Hepatocyte (in vitro differentiated cells): ENCODE data around the gene RABEP2. TPM values are rescaled to one million over a fixed set of nuclear protein-coding genes. Genes with fewer than 3 reads are reported as not detected.
"Not testable (repeated sequence)": the region's sequence is repeated elsewhere in the genome, so short reads cannot be mapped to it uniquely, and the experiment has no call there.

Source experiments
- DNase-seq: peaks from one replicate; pipeline ENCODE4 v3.0.0-alpha.2; 2016; ENCODE audit warnings: low spot score
- H2AFZ ChIP-seq: fragments of 200-600 bp; sonication (generic); 2 replicates; pipeline ENCODE4 v1.6.0; 2016; ENCODE audit warnings: antibody characterized with exemption, mild to moderate bottlenecking
- H3K27ac ChIP-seq: fragments of 200-600 bp; sonication (generic); 2 replicates; pipeline ENCODE4 v1.5.1; 2016; ENCODE audit warnings: mild to moderate bottlenecking
- H3K27me3 ChIP-seq: fragments of 200-600 bp; sonication (generic); 2 replicates; pipeline ENCODE4 v1.6.1; 2016
- H3K36me3 ChIP-seq: fragments of 200-600 bp; sonication (generic); replicated peaks from 2 replicates; pipeline ENCODE4 v1.5.1; 2016; ENCODE audit warnings: low read depth; ENCODE audit not compliant: insufficient read depth
- H3K4me1 ChIP-seq: fragments of 200-600 bp; sonication (generic); 2 replicates; pipeline ENCODE4 v1.5.1; 2016; ENCODE audit warnings: mild to moderate bottlenecking, moderate library complexity; ENCODE audit not compliant: insufficient read depth
- H3K4me2 ChIP-seq: fragments of 200-600 bp; sonication (generic); 2 replicates; pipeline ENCODE4 v1.6.0; 2016
- H3K4me3 ChIP-seq: fragments of 200-600 bp; sonication (generic); 2 replicates; pipeline ENCODE4 v1.5.1; 2016; ENCODE audit warnings: mild to moderate bottlenecking
- H3K79me2 ChIP-seq: fragments of 200-600 bp; sonication (generic); 2 replicates; pipeline ENCODE4 v1.6.0; 2017; ENCODE audit warnings: mild to moderate bottlenecking
- H3K9me2 ChIP-seq: fragments of 200-600 bp; sonication (generic); replicated peaks from 2 replicates; pipeline ENCODE4 v1.6.0; 2017; ENCODE audit warnings: mild to moderate bottlenecking; ENCODE audit not compliant: insufficient read depth
- H3K9me3 ChIP-seq: fragments of 200-600 bp; sonication (generic); 2 replicates; pipeline ENCODE4 v1.5.1; 2016; ENCODE audit warnings: low read depth, mild to moderate bottlenecking
- H4K20me1 ChIP-seq: fragments of 200-600 bp; sonication (generic); 2 replicates; pipeline ENCODE4 v1.6.0; 2016; ENCODE audit warnings: mild to moderate bottlenecking; ENCODE audit not compliant: insufficient read depth, poor library complexity, severe bottlenecking
- EZH2 ChIP-seq: fragments of 200-600 bp; sonication (generic); IDR thresholded peaks from 2 replicates; pipeline ENCODE4 v1.6.1; 2016; ENCODE audit warnings: antibody characterized with exemption, mild to moderate bottlenecking, borderline replicate concordance
- EZH2phosphoT487 ChIP-seq: fragments of 200-600 bp; sonication (generic); IDR thresholded peaks from one replicate; pipeline ENCODE4 v1.6.1; 2018; ENCODE audit warnings: antibody characterized with exemption, mild to moderate bottlenecking, low read depth, moderate library complexity; ENCODE audit not compliant: unreplicated experiment, severe bottlenecking
- WGBS: methylation state at CpG from one replicate; pipeline ENCODE4 v1.1.6; 2016; ENCODE audit warnings: low lambda C conversion rate; ENCODE audit errors: missing lambda C conversion rate; 5-methylcytosine and 5-hydroxymethylcytosine counted together
- polyA plus RNA-seq: library from polyadenylated mRNA; unstranded; fragments of >200 nt; fragmentation: Nextera tagmentation; extraction: Ambion mirVana; gene quantifications from 2 replicates; pipeline ENCODE4 v1.2.1, GENCODE V29; 2016
- total RNA-seq: library from RNA; depleted of rRNA; stranded (reverse); fragments of >200 nt; gene quantifications from 2 replicates; pipeline ENCODE4 v1.2.3, GENCODE V29; 2014
- TF ChIP-seq, protein P1 (sequence below): fragments of 200-600 bp; sonication (generic); IDR thresholded peaks from 2 replicates; pipeline ENCODE4 v1.5.1; 2016; ENCODE audit warnings: antibody characterized with exemption, mild to moderate bottlenecking; ENCODE audit not compliant: poor library complexity

Gene RABEP2, protein sequence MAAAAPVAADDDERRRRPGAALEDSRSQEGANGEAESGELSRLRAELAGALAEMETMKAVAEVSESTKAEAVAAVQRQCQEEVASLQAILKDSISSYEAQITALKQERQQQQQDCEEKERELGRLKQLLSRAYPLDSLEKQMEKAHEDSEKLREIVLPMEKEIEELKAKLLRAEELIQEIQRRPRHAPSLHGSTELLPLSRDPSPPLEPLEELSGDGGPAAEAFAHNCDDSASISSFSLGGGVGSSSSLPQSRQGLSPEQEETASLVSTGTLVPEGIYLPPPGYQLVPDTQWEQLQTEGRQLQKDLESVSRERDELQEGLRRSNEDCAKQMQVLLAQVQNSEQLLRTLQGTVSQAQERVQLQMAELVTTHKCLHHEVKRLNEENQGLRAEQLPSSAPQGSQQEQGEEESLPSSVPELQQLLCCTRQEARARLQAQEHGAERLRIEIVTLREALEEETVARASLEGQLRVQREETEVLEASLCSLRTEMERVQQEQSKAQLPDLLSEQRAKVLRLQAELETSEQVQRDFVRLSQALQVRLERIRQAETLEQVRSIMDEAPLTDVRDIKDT
- 27.5 and 37.2 TPM in 2 replicates for total RNA-seq
- polyA plus RNA-seq, result 25.9 and 30.3 TPM in 2 replicates

DNA sequence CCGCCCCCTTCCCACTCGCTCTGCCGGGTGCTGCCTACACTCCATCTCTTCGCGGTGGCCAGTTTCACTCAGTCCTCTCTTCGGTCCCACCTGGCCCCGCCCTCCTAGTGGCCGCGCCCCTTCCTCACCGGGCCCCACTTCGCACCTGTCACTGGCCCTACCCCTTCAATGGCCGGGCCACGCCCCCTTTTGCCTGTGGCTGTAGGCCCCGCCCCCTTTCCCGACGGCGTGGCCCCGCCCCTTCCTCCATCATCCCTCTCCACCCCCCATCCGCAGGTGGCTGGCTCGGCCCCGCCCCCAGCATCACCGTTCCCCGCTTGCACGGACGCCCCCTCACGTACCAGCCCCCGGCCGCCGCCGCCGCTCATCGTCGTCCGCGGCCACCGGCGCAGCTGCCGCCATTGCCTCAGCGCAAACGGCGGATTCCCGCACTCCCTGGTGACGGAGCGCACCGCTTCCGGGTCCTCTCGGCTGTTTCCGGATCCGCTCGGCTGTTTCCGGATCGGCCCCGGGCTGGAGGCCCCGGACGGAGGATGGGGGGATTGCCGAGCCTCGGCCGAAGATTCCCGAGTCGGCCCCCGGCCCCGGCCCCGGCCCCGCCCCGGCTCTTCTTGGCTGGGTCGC, at the start of gene RABEP2:
RABEP2 (minus strand) TSS at position 477 of the 624 bp plus-strand sequence; CDS start at position 402, 75 bp downstream.
- Histone ChIP-seq H3K9me3 (no peaks in the 10 kb centered on the region), H2AFZ (peak within 1 kb of the TSS; percentile 76), H3K79me2 (peaks cover 13% of the 10 kb centered on the region), H3K4me2 (peak within 1 kb of the TSS; percentile 90), H3K4me3 (peak within 1 kb of the TSS; percentile 72), H4K20me1 (no peaks in the 10 kb centered on the region), H3K36me3 (no peaks in the 10 kb centered on the region), H3K27ac (peak within 1 kb of the TSS; percentile 99), H3K27me3 (no peaks in the 10 kb centered on the region), H3K4me1 (no peaks in the 10 kb centered on the region), H3K9me2 (no peaks in the 10 kb centered on the region)
- TF ChIP-seq EZH2 (no peak), EZH2phosphoT487 (no peak)
- TF ChIP-seq, protein P1, sequence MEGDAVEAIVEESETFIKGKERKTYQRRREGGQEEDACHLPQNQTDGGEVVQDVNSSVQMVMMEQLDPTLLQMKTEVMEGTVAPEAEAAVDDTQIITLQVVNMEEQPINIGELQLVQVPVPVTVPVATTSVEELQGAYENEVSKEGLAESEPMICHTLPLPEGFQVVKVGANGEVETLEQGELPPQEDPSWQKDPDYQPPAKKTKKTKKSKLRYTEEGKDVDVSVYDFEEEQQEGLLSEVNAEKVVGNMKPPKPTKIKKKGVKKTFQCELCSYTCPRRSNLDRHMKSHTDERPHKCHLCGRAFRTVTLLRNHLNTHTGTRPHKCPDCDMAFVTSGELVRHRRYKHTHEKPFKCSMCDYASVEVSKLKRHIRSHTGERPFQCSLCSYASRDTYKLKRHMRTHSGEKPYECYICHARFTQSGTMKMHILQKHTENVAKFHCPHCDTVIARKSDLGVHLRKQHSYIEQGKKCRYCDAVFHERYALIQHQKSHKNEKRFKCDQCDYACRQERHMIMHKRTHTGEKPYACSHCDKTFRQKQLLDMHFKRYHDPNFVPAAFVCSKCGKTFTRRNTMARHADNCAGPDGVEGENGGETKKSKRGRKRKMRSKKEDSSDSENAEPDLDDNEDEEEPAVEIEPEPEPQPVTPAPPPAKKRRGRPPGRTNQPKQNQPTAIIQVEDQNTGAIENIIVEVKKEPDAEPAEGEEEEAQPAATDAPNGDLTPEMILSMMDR, result no peak
- peak; percentile 99 for DNase-seq
- WGBS, result 0% methylated on average over 31 of the region's 66 CpGs

DNA sequence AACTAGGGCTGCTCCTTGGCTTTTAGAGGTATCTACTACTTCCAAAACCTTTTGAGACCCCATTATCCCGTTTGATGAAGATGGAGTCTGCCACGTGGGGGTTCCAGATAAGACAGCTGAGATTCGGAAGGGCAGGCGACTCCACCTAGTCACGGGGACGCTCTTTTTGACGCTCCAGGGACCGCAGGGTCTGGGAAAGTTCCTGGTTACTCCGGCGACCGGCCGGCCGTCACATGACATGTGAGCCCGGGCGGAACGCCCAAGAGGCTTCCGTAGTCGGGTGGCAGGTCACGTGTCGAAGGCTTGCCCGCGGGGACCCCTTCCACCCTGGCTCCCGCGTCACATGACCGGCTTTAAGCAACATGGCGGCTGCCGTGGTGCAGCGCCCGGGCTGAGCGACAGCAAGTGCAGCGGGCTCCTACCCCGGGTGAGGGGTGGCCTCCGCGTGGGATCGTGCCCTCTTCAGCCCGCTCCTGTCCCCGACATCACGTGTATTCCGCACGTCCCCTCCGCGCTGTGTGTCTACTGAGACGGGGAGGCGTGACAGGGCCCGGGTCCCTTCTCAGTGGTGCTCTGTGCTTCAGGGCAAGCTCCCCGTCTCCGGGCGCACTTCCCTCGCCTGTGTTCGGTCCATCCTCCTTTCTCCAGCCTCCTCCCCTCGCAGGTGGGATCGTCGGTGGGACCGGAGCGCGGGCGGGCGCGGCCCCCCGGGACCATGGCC, 49.6 kb upstream of the RABEP2 start, which contains the start of gene SPNS1:
SPNS1 (plus strand) TSS at position 342 of the 721 bp plus-strand sequence; CDS start at position 716, 374 bp downstream.
- H3K4me1 ChIP-seq, result peaks cover 7% of the 10 kb centered on the region
- no peaks in the 10 kb centered on the region for H3K27me3 ChIP-seq
- peaks cover 22% of the 10 kb centered on the region for H3K79me2 ChIP-seq
- peak within 1 kb of the TSS; percentile 87 for H3K4me2 ChIP-seq
- H3K27ac ChIP-seq, result peak within 1 kb of the TSS; percentile 91
- peak within 1 kb of the TSS; percentile 81 for H3K4me3 ChIP-seq
- peak within 1 kb of the TSS; percentile 95 for H2AFZ ChIP-seq
- peak; percentile 99 for DNase-seq
- no peaks in the 10 kb centered on the region for H3K36me3 ChIP-seq
- H4K20me1 ChIP-seq, result no peaks in the 10 kb centered on the region
- no peaks in the 10 kb centered on the region for H3K9me2 ChIP-seq
- TF ChIP-seq EZH2phosphoT487, result no peak
- TF ChIP-seq, protein P1, result no peak
- TF ChIP-seq EZH2, result no peak
- 2% methylated on average over 60 of the region's 60 CpGs for WGBS
- H3K9me3 ChIP-seq, result no peaks in the 10 kb centered on the region

DNA sequence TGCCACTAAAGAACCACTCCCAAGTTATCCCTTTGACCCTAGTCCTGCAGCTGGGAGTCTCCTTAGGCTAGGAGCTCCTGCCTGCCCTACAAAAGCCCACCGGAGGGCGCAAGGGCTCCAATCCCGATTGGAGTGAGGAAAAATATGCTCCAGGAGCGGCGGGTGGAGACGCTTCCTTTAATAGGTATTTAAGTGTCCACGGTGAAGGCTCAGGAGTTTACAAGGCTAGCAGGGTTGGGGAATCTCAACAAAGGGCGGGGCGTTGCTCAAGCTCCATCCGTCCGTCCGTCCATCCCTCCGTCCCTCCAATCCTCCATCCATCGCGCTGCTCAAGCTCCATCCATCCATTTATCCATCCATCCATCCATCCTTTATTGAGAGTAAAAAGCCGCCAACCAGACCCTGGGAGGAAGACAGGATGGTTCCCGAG, 49.0 kb upstream of the RABEP2 start:
- DNase-seq, result peak; percentile 88
- WGBS, result 1% methylated on average over 17 of the region's 17 CpGs

DNA sequence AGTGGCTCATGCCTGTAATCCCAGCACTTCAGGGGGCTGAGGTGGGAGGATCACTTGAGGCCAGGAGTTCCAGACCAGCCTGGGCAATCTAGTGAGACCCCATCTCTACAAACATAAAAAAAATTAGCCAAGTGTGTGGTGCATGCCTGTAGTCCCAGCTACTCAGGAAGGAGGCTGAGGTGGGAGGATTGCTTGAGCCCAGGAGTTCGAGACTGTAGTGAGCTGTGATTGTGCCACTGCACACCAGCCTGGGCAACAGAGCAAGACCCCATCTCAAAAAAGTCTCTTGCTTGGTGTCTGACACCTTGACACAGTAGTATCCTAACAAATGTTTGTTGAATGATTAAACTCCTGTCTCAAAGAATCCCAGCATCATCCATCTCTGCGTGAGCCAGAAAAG, 44.7 kb upstream of the RABEP2 start:
- H3K36me3 ChIP-seq, H3K4me3 ChIP-seq, H4K20me1 ChIP-seq, H3K79me2 ChIP-seq, H3K9me3 ChIP-seq, H3K27me3 ChIP-seq, DNase-seq, H3K4me1 ChIP-seq, H3K4me2 ChIP-seq, H2AFZ ChIP-seq, H3K9me2 ChIP-seq, H3K27ac ChIP-seq: not testable (repeated sequence)
- WGBS, result 88% methylated on average over 2 of the region's 2 CpGs

More for the DNA sequence above, 49.0 kb upstream of the RABEP2 start:
- peaks cover 7% of the 10 kb centered on the region for H3K4me1 ChIP-seq
- peak overlapping the region; percentile 81 for H3K4me3 ChIP-seq
- H3K27me3 ChIP-seq, result no peaks in the 10 kb centered on the region
- no peaks in the 10 kb centered on the region for H3K9me3 ChIP-seq
- TF ChIP-seq EZH2phosphoT487, result no peak
- TF ChIP-seq, protein P1, result peak; percentile 70
- no peaks in the 10 kb centered on the region for H3K36me3 ChIP-seq
- peak overlapping the region; percentile 87 for H3K4me2 ChIP-seq
- peaks cover 22% of the 10 kb centered on the region for H3K79me2 ChIP-seq
- peak overlapping the region; percentile 95 for H2AFZ ChIP-seq
- H3K9me2 ChIP-seq, result no peaks in the 10 kb centered on the region
- H3K27ac ChIP-seq, result peak overlapping the region; percentile 91
- no peaks in the 10 kb centered on the region for H4K20me1 ChIP-seq
